ENCODE results near the gene IGSF9B.

IGSF9B gene

GRCh38 chr11:133955945-133956421 lies 785 bp downstream of the IGSF9B start:
- no peak for DNase-seq (ENCODE audit: low spot score)

GRCh38 chr11:133955081-133955891 lies 1.5 kb downstream of the IGSF9B start:
- DNase-seq (ENCODE audit: low spot score), result no peak

- DNase-seq (ENCODE audit: low spot score), result no peak
Measured at GRCh38 chr11:133953999-133954398, 2.8 kb downstream of the IGSF9B start.

DNA sequence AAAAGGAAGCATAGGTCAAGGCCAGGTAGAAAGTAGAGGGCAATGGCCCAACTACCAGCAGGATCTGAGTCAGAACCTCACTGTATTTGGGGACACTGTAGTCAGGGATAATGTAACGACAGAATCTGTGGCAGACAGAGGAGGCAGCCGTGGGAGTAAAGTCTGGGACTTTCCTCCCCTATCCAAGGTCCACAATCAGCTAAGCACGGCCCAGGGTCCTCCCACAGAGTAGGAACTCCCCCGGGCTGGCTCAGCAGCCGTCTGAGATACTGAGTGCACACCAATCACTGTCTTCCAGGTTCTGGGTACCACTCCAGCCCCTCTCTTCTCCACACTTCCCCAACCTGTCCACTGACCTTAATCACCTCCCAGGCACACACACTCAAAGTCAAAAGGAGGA lies 3.2 kb downstream of the IGSF9B start:
- no peak for DNase-seq (ENCODE audit: low spot score)

DNA sequence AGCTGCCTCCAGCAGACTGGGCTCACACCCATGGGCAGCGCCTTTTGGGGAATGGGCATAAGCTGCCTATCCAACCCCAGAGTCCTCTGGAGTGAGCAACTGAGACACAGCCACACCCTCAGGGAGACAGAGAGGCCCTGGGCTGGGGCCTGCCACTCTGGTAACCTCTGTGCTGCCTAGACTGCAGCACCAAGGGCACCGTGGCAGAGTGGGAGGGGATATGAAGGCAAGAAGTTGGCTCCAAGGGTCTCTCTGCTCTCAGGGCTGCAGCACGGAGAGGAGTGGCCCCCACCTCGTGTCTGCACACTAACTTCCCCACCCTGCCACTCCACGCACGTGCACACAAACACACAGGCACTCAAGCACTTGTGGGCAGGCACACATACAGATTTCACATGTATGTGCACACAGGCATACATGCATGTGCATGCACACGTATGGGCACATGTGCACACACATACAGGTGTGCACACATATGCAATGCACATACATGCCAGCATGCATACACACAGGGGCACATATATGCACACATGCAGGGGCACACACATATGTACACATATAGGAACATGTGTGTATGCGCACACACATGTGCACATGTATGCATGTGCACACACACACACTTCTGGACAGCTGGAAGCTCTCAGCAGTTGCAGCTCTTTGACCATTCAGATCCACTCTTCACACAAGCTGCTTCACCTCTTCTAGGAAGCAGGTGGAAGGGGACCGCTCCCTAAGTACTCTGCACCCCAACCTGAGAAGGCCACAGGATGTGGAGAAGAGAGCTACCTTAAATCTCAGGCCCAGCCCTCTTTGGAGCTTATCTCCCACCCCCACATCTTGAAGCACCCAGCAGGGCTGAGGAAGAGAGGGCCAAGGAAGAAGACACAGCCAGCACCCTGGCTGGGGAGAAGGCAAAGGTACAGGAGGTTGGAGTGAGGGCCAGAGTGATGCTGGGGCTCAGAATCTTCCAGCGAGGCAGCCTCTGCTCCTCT lies 4.3 kb downstream of the IGSF9B start:
- DNase-seq (ENCODE audit: low spot score), result no peak

GRCh38 chr11:133951327-133952198 lies 5.2 kb downstream of the IGSF9B start:
- no peak for DNase-seq (ENCODE audit: low spot score)

GRCh38 chr11:133950874-133951326 lies 5.9 kb downstream of the IGSF9B start:
- no peak for DNase-seq (ENCODE audit: low spot score)

DNA sequence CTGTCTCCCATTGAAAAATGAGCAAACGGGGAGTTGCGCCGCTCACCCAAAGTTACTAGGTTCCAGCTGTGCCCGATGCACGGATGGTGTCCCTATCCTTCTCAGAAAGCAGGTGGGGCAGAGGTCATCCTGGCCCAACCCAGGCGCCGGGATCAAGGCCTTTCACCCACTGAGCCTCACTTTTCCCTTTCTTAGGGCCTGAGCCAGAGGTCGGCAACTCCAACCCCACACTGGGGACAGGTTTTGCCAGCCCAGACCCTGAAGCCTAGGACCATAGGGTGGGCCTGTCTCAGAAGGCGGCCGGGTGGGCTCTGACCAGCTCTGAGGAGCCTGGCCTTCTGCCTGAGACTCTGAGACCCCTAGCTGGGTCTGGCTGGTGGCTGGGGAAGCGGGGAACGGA lies 6.3 kb downstream of the IGSF9B start:
- no peak for DNase-seq (ENCODE audit: low spot score)

DNA sequence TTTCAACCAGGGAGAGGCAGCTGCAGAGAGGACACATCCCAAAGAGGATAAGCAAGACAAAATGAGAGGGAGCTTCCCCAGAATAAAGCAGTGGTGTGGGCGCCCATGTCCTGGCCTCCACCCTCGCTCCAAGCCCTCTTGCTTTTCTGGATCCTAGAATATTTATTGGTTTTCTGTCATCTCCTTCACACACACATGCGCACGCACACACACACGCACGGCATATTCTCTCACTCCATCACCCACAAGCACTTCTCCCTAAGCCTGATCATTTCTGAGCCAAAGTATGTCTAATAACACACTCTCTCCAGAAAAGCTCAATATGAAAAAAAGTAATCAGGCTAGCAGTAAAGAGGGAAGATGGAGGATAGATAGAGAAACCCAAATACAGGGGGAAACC lies 7.6 kb downstream of the IGSF9B start:
- DNase-seq (ENCODE audit: low spot score), result no peak

- DNase-seq (ENCODE audit: low spot score), result no peak
Measured at GRCh38 chr11:133948711-133949110, 8.1 kb downstream of the IGSF9B start.

GRCh38 chr11:133947321-133947756 lies 9.4 kb downstream of the IGSF9B start:
- no peak for DNase-seq (ENCODE audit: low spot score)

DNA sequence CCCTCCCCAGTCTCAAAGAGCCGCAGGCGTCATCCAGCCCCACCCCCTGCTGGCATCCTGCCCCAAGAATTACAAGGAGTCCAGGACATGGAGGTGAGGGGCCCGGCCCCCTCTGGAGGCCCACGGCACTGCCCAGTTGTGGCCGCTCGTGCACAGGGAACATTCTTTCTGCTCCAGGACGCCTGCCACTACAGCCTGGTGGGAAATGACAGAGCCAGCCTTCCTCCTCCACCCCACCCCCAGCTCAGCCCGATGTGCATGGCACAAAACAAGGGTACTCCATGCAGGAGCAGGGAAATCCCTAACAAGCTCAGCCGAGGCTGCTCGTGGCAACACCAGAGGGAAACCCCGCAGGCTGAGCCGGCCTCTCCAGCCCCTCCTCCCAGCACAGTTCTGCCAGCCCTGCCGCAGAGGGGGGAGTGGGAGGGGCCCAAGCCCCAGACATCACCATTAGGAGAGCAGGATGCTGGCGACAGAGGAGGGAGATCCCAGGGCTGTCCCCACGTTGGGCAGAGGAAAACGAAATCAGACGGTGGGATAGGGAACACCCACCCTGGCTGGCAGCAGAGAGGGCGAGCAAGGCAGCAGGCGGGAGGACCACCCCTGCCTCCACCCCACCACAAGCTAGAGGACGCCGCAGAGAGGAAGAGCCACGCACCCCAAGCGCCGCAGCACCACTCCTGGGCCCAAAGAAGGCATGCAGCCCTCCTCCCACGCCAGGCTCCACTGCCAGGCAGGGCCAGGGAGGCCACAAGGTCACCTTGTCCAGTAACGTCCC lies 10.0 kb downstream of the IGSF9B start:
- no peak for DNase-seq (ENCODE audit: low spot score)

GRCh38 chr11:133946051-133946450 lies 10.7 kb downstream of the IGSF9B start:
- no peak for DNase-seq (ENCODE audit: low spot score)

- DNase-seq (ENCODE audit: low spot score), result no peak
Measured at GRCh38 chr11:133945087-133945974, 11.4 kb downstream of the IGSF9B start.

- DNase-seq (ENCODE audit: low spot score), result no peak
Measured at GRCh38 chr11:133943950-133944698, 12.6 kb downstream of the IGSF9B start.

GRCh38 chr11:133942577-133942976 lies 14.2 kb downstream of the IGSF9B start:
- DNase-seq (ENCODE audit: low spot score), result no peak

DNA sequence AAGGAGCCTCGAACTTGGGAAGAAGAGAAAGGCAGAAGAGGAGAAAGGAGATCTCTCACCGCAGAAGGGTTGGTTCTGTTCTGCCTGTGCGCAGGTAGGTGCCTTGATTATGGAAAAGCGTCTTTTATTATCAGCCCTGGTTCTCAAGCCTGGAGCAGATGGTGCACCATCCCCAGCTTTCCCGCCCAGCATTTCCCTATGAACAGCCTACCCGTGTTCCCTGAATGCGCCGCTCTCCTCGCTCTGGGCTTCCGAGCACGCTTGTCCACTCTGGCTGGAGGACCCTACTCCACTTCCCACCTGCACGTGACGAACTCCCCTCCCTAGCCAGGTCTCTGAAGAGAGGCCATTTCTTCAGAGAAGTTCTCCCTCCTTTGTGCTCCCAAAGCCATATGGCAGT lies 15.2 kb downstream of the IGSF9B start:
- no peak for DNase-seq (ENCODE audit: low spot score)

DNA sequence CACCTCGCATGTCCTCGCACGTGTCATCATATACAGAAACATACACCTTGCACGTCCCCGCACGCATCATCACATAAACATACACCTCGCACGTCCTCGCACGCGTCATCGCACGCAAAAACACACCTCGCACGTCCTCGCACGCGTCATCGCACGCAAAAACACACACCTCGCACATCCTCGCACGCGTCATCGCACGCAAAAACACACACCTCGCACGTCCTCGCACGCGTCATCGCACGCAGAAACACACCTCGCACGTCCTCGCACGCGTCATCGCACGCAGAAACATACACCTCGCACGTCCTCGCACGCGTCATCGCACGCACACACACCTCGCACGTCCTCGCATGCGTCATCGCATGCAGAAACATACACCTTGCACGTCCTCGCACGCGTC lies 16.7 kb downstream of the IGSF9B start:
- DNase-seq (ENCODE audit: low spot score), result no peak

DNA sequence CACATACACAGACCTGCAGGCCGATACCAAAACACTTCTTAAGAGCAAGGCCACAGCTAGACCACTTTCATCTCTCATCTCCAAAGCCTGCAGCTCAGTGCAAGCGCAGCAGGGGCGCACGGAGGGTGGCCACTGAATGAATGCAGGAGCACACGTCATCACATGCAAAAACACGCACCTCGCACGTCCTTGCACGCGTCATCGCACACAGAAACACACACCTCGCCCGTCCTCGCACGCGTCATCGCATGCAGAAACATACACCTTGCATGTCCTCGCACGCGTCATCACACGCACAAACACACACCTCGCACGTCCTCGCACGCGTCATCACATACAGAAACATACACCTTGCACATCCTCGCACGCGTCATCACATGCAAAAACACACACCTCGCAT lies 17.2 kb downstream of the IGSF9B start:
- no peak for DNase-seq (ENCODE audit: low spot score)
